Chondrocyte (in vitro differentiated cells): Measurements from ENCODE around the gene SNRNP35. TPM values are rescaled to one million over a fixed set of nuclear protein-coding genes. Genes with fewer than 3 reads are reported as not detected.

ENCODE experiments used
- DNase-seq: peaks from one replicate; pipeline ENCODE4 v3.0.0; 2021; ENCODE audit warnings: mixed read lengths, low spot score
- H3K27ac Mint-ChIP-seq: one replicate; pipeline ENCODE4 v1.8.0; 2021; ENCODE audit warnings: mild to moderate bottlenecking, moderate library complexity, mixed read lengths; ENCODE audit not compliant: unreplicated experiment
- H3K27me3 Mint-ChIP-seq: 2 replicates; pipeline ENCODE4 v1.8.0; 2021; ENCODE audit warnings: low read depth, mixed read lengths
- H3K36me3 Mint-ChIP-seq: 2 replicates; pipeline ENCODE4 v1.8.0; 2021; ENCODE audit warnings: low read depth, mixed read lengths
- H3K4me1 Mint-ChIP-seq: 2 replicates; pipeline ENCODE4 v1.8.0; 2021; ENCODE audit warnings: low read depth, mild to moderate bottlenecking, mixed read lengths
- H3K4me3 Mint-ChIP-seq: one replicate; pipeline ENCODE4 v1.8.0; 2021; ENCODE audit warnings: mild to moderate bottlenecking, moderate library complexity, mixed read lengths; ENCODE audit not compliant: unreplicated experiment
- H3K9me3 Mint-ChIP-seq: 2 replicates; pipeline ENCODE4 v1.8.0; 2021; ENCODE audit warnings: low read depth, mixed read lengths
- CTCF ChIP-seq: fragments of 200-600 bp; sonication (generic); IDR thresholded peaks from 2 replicates; pipeline ENCODE4 v1.5.0; 2021; ENCODE audit warnings: antibody characterized with exemption, mild to moderate bottlenecking, moderate library complexity
- total RNA-seq: library from RNA; stranded (reverse); gene quantifications from 3 replicates; pipeline ENCODE4 v1.2.1, GENCODE V29; 2021

The SNRNP35 gene
- total RNA-seq, 1 donor from 2014 or later, result 9.2 TPM

GRCh38 chr12:123441523-123442164, 16.3 kb upstream of the SNRNP35 start:
- H3K27me3 Mint-ChIP-seq, result no peaks in the 10 kb centered on the region
- H3K9me3 Mint-ChIP-seq, result no peaks in the 10 kb centered on the region
- H3K4me1 Mint-ChIP-seq, result peaks cover 22% of the 10 kb centered on the region
- no peak overlapping the region for H3K4me3 Mint-ChIP-seq
- H3K27ac Mint-ChIP-seq, result no peak overlapping the region
- no peak for TF ChIP-seq CTCF
- no peak for DNase-seq
- H3K36me3 Mint-ChIP-seq, result no peaks in the 10 kb centered on the region

- Mint-ChIP-seq H3K9me3 (no peaks in the 10 kb centered on the region), H3K36me3 (no peaks in the 10 kb centered on the region), H3K27ac (no peak overlapping the region), H3K4me3 (no peak overlapping the region), H3K27me3 (no peaks in the 10 kb centered on the region), H3K4me1 (peaks cover 22% of the 10 kb centered on the region)
- DNase-seq, result no peak
- no peak for TF ChIP-seq CTCF
Observed at GRCh38 chr12:123442774-123443173, 15.2 kb upstream of the SNRNP35 start.

- no peaks in the 10 kb centered on the region for H3K9me3 Mint-ChIP-seq
- no peaks in the 10 kb centered on the region for H3K27me3 Mint-ChIP-seq
- DNase-seq, result no peak
- peak overlapping the region; percentile 59 for H3K27ac Mint-ChIP-seq
- no peaks in the 10 kb centered on the region for H3K36me3 Mint-ChIP-seq
- peaks cover 22% of the 10 kb centered on the region for H3K4me1 Mint-ChIP-seq
- no peak for TF ChIP-seq CTCF
- H3K4me3 Mint-ChIP-seq, result no peak overlapping the region
Observed at GRCh38 chr12:123444092-123445026, 13.6 kb upstream of the SNRNP35 start.

GRCh38 chr12:123445388-123446332, 12.3 kb upstream of the SNRNP35 start:
- H3K27ac Mint-ChIP-seq, result peak overlapping the region; percentile 86
- H3K27me3 Mint-ChIP-seq, result no peaks in the 10 kb centered on the region
- TF ChIP-seq CTCF, result no peak
- H3K4me1 Mint-ChIP-seq, result peaks cover 22% of the 10 kb centered on the region
- no peaks in the 10 kb centered on the region for H3K9me3 Mint-ChIP-seq
- DNase-seq, result no peak
- no peaks in the 10 kb centered on the region for H3K36me3 Mint-ChIP-seq
- H3K4me3 Mint-ChIP-seq, result no peak overlapping the region

- no peak for TF ChIP-seq CTCF
- no peak for DNase-seq
- no peaks in the 10 kb centered on the region for H3K36me3 Mint-ChIP-seq
- no peak overlapping the region for H3K4me3 Mint-ChIP-seq
- peaks cover 22% of the 10 kb centered on the region for H3K4me1 Mint-ChIP-seq
- no peaks in the 10 kb centered on the region for H3K9me3 Mint-ChIP-seq
- peak overlapping the region; percentile 86 for H3K27ac Mint-ChIP-seq
- no peaks in the 10 kb centered on the region for H3K27me3 Mint-ChIP-seq
Observed at GRCh38 chr12:123446333-123446713, 11.6 kb upstream of the SNRNP35 start.
